ENCODE results near the gene FGF9.

Gene FGF9

GRCh38 chr13:21670883-21671619, at the start of gene FGF9:
Gene FGF9, plus strand, starts transcription at chr13:21671073. Its CDS starts 840 bp downstream, at chr13:21671913.
- peaks cover 2% of the 10 kb centered on the region for H3K4me1 ChIP-seq (ENCODE audit: control insufficient read depth, insufficient read depth, low read length)
- no peak within 1 kb of the TSS for H3K9ac ChIP-seq (ENCODE audit: low read length)
- H3K4me3 ChIP-seq (ENCODE audit: low read length): peak within 1 kb of the TSS; percentile 84
- H3K27me3 ChIP-seq (ENCODE audit: control insufficient read depth, insufficient read depth, low read length): peaks cover 12% of the 10 kb centered on the region
- H3K36me3 ChIP-seq (ENCODE audit: control insufficient read depth, insufficient read depth, low read length): no peaks in the 10 kb centered on the region
- no peak within 1 kb of the TSS for H3K27ac ChIP-seq (ENCODE audit: low read depth, low read length)

DNA sequence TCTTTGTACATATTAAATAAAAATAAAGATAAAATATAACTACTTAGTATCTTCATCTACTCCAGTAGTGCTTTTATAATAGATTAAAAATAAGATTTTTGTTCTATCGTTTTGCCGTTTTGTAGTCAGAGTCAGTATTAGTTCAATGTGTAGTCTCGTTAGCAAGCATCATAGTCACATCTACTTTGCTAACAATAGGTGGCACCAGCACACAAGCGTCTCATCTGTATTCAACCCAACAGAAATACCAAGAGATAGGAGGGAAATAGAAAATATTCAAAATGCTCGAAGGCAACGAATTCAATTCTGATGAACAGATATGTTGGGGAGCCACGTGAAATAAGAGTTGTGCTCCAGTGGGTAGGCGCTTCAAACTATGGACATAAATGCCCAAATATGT, 45.5 kb upstream of the FGF9 start:
- H3K4me3 ChIP-seq (ENCODE audit: low read length): no peak overlapping the region
- H3K27ac ChIP-seq (ENCODE audit: low read depth, low read length): no peak overlapping the region
- H3K27me3 ChIP-seq (ENCODE audit: control insufficient read depth, insufficient read depth, low read length): no peaks in the 10 kb centered on the region
- H3K36me3 ChIP-seq (ENCODE audit: control insufficient read depth, insufficient read depth, low read length): no peaks in the 10 kb centered on the region
- H3K4me1 ChIP-seq (ENCODE audit: control insufficient read depth, insufficient read depth, low read length): no peaks in the 10 kb centered on the region
- no peak overlapping the region for H3K9ac ChIP-seq (ENCODE audit: low read length)

DNA sequence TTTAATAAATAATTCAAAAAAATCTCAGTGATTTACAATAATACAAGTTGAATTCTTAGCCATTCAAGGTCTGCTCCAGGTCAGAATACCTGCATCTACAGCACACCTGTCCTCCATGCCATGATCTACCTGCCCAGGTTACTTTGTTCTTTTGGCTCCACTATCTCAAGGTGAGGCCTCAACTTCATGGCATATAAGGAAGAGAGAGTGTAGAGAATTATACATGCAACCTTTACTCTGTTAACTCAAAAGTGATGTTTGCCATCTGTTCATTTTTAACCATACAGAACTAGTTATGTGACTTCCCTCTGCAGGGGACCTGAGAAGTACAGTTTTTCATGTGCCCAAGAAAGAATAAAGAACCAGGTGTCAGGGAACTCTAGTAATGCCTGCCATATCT, 38.7 kb upstream of the FGF9 start:
- Histone ChIP-seq H3K4me1 (ENCODE audit: control insufficient read depth, insufficient read depth, low read length) (no peaks in the 10 kb centered on the region), H3K27ac (ENCODE audit: low read depth, low read length) (no peak overlapping the region), H3K27me3 (ENCODE audit: control insufficient read depth, insufficient read depth, low read length) (no peaks in the 10 kb centered on the region), H3K36me3 (ENCODE audit: control insufficient read depth, insufficient read depth, low read length) (no peaks in the 10 kb centered on the region), H3K9ac (ENCODE audit: low read length) (no peak overlapping the region), H3K4me3 (ENCODE audit: low read length) (no peak overlapping the region)

DNA sequence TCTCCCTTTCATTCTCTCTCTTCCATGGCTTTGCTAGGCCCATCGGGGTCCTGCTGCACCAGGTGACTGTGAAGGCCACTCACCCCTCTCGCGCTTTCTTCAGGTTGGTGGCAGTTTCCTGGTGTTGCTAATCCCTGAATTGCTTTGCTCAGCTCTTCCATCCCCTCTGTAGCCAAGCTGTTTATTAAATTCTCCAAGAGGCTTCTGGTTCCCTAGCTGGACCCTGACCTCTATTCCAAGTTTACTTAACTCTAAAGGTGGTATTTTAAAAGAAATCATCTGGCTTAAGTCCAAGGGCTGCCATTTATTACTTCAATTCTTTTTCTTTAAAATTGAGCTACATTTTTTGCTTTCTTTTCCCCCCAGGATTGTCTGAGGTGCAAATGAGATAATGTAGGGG, 34.2 kb upstream of the FGF9 start:
- peaks cover 3% of the 10 kb centered on the region for H3K27me3 ChIP-seq (ENCODE audit: control insufficient read depth, insufficient read depth, low read length)
- no peak overlapping the region for H3K4me3 ChIP-seq (ENCODE audit: low read length)
- H3K27ac ChIP-seq (ENCODE audit: low read depth, low read length): no peak overlapping the region

GRCh38 chr13:21637296-21637695, 33.6 kb upstream of the FGF9 start:
- H3K9ac ChIP-seq (ENCODE audit: low read length): no peak overlapping the region
- H3K4me1 ChIP-seq (ENCODE audit: control insufficient read depth, insufficient read depth, low read length): no peaks in the 10 kb centered on the region
- no peak overlapping the region for H3K4me3 ChIP-seq (ENCODE audit: low read length)
- no peaks in the 10 kb centered on the region for H3K36me3 ChIP-seq (ENCODE audit: control insufficient read depth, insufficient read depth, low read length)
- peaks cover 3% of the 10 kb centered on the region for H3K27me3 ChIP-seq (ENCODE audit: control insufficient read depth, insufficient read depth, low read length)
- no peak overlapping the region for H3K27ac ChIP-seq (ENCODE audit: low read depth, low read length)

More for the DNA sequence above, 34.2 kb upstream of the FGF9 start:
- Histone ChIP-seq H3K9ac (ENCODE audit: low read length) (no peak overlapping the region), H3K36me3 (ENCODE audit: control insufficient read depth, insufficient read depth, low read length) (no peaks in the 10 kb centered on the region), H3K4me1 (ENCODE audit: control insufficient read depth, insufficient read depth, low read length) (no peaks in the 10 kb centered on the region)

GRCh38 chr13:21638319-21639282, 32.3 kb upstream of the FGF9 start:
- no peaks in the 10 kb centered on the region for H3K36me3 ChIP-seq (ENCODE audit: control insufficient read depth, insufficient read depth, low read length)
- no peak overlapping the region for H3K27ac ChIP-seq (ENCODE audit: low read depth, low read length)
- no peak overlapping the region for H3K4me3 ChIP-seq (ENCODE audit: low read length)
- no peak overlapping the region for H3K9ac ChIP-seq (ENCODE audit: low read length)
- H3K4me1 ChIP-seq (ENCODE audit: control insufficient read depth, insufficient read depth, low read length): no peaks in the 10 kb centered on the region
- H3K27me3 ChIP-seq (ENCODE audit: control insufficient read depth, insufficient read depth, low read length): peaks cover 3% of the 10 kb centered on the region

DNA sequence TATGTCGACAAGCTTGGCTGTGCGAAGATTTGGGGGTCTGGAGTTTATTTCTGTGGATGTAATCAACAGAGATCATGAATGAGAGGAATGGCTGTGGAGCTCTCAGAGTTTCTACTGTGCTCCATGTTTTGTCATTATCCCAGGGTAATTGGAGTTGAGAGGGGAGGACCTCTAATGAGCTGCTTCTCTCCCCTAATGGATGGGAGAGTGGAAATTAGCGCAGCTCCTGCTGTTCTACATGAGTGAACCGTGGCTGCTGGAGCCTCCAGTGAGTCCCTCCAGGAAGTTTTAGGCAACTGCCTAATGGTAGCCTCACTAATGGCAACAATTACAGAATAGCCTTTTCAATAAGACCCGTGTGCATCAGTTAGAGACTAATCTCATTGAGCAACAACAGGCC, 31.3 kb upstream of the FGF9 start:
- no peaks in the 10 kb centered on the region for H3K4me1 ChIP-seq (ENCODE audit: control insufficient read depth, insufficient read depth, low read length)
- H3K27me3 ChIP-seq (ENCODE audit: control insufficient read depth, insufficient read depth, low read length): peaks cover 3% of the 10 kb centered on the region
- H3K4me3 ChIP-seq (ENCODE audit: low read length): no peak overlapping the region
- H3K9ac ChIP-seq (ENCODE audit: low read length): no peak overlapping the region
- no peak overlapping the region for H3K27ac ChIP-seq (ENCODE audit: low read depth, low read length)
- H3K36me3 ChIP-seq (ENCODE audit: control insufficient read depth, insufficient read depth, low read length): no peaks in the 10 kb centered on the region

GRCh38 chr13:21641629-21642028, 29.2 kb upstream of the FGF9 start:
- Histone ChIP-seq H3K4me3 (ENCODE audit: low read length) (no peak overlapping the region), H3K9ac (ENCODE audit: low read length) (no peak overlapping the region), H3K27ac (ENCODE audit: low read depth, low read length) (no peak overlapping the region), H3K4me1 (ENCODE audit: control insufficient read depth, insufficient read depth, low read length) (no peaks in the 10 kb centered on the region), H3K36me3 (ENCODE audit: control insufficient read depth, insufficient read depth, low read length) (no peaks in the 10 kb centered on the region), H3K27me3 (ENCODE audit: control insufficient read depth, insufficient read depth, low read length) (peaks cover 3% of the 10 kb centered on the region)

DNA sequence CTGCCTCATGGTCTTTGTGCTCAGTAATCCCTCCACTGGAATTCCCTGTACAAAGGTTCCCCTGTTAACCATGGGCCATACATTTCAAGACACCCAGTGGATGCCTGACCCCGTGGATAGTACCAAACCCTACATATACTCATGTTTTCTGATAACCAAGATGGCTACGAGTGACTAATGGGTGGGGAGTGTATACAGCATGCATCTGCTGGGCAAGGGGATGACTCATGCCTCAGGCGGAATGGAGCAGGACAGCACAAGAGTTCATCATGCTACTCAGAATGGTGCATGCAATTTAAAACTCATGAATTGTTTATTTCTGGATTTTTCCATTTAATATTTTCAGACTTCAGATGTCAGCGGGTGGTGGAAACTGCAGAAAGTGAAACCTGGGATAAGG, 13.3 kb upstream of the FGF9 start:
- Histone ChIP-seq H3K27ac (ENCODE audit: low read depth, low read length) (no peak overlapping the region), H3K9ac (ENCODE audit: low read length) (no peak overlapping the region), H3K4me1 (ENCODE audit: control insufficient read depth, insufficient read depth, low read length) (no peaks in the 10 kb centered on the region), H3K27me3 (ENCODE audit: control insufficient read depth, insufficient read depth, low read length) (no peaks in the 10 kb centered on the region), H3K36me3 (ENCODE audit: control insufficient read depth, insufficient read depth, low read length) (no peaks in the 10 kb centered on the region), H3K4me3 (ENCODE audit: low read length) (no peak overlapping the region)

GRCh38 chr13:21659087-21659486, 11.8 kb upstream of the FGF9 start:
- Histone ChIP-seq H3K4me3 (ENCODE audit: low read length) (no peak overlapping the region), H3K36me3 (ENCODE audit: control insufficient read depth, insufficient read depth, low read length) (no peaks in the 10 kb centered on the region), H3K27me3 (ENCODE audit: control insufficient read depth, insufficient read depth, low read length) (no peaks in the 10 kb centered on the region), H3K27ac (ENCODE audit: low read depth, low read length) (no peak overlapping the region), H3K4me1 (ENCODE audit: control insufficient read depth, insufficient read depth, low read length) (no peaks in the 10 kb centered on the region), H3K9ac (ENCODE audit: low read length) (no peak overlapping the region)

- Histone ChIP-seq H3K4me3 (ENCODE audit: low read length) (no peak overlapping the region), H3K36me3 (ENCODE audit: control insufficient read depth, insufficient read depth, low read length) (no peaks in the 10 kb centered on the region), H3K4me1 (ENCODE audit: control insufficient read depth, insufficient read depth, low read length) (no peaks in the 10 kb centered on the region), H3K27me3 (ENCODE audit: control insufficient read depth, insufficient read depth, low read length) (no peaks in the 10 kb centered on the region), H3K27ac (ENCODE audit: low read depth, low read length) (no peak overlapping the region), H3K9ac (ENCODE audit: low read length) (no peak overlapping the region)
These were observed 9.6 kb upstream of the FGF9 start for GRCh38 chr13:21661097-21661909.

DNA sequence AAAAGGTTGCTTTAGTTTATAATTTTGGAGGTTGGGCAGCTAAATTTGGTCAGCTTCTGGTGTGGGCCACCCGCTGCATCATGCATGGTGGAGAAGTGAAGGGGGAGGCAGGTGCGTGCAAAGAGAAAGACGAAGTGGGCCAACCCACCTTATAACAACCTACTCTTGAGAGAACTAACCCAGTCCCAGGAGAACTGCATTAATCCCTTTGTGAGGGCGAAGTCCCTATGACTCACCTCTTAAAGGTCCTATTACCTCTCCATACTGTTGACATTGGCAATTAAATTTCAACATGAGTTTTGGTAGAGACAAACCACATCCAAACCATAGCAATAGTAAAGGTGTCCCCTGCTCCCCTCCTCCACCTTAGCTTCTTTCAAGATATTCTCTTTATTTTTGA, 7.7 kb upstream of the FGF9 start:
- no peaks in the 10 kb centered on the region for H3K4me1 ChIP-seq (ENCODE audit: control insufficient read depth, insufficient read depth, low read length)
- H3K36me3 ChIP-seq (ENCODE audit: control insufficient read depth, insufficient read depth, low read length): no peaks in the 10 kb centered on the region
- no peak overlapping the region for H3K27ac ChIP-seq (ENCODE audit: low read depth, low read length)
- no peak overlapping the region for H3K4me3 ChIP-seq (ENCODE audit: low read length)
- no peak overlapping the region for H3K9ac ChIP-seq (ENCODE audit: low read length)
- no peaks in the 10 kb centered on the region for H3K27me3 ChIP-seq (ENCODE audit: control insufficient read depth, insufficient read depth, low read length)

Measured in rectal smooth muscle tissue (tissue), 1 donor.